H54 (cell line): ENCODE measurements around the gene OTOA.
"Not testable (repeated sequence)": the region's sequence is repeated elsewhere in the genome, so short reads cannot be mapped to it uniquely, and the experiment has no call there.

Source experiments
- DNase-seq: peaks from one replicate; pipeline ENCODE4 v3.0.0; 2011; ENCODE audit warnings: low spot score, mixed read lengths; ENCODE audit not compliant: insufficient read length
- FAIRE-seq: peaks from 3 replicates; lab custom pipeline; 2011; peaks lifted over from hg19 to GRCh38; lab: Jason Lieb, UNC

Gene OTOA

GRCh38 chr16:21772547-21773206 is 108.9 kb downstream of the OTOA start:
- FAIRE-seq, DNase-seq: not testable (repeated sequence)

- FAIRE-seq, DNase-seq: not testable (repeated sequence)
These were observed 109.4 kb downstream of the OTOA start for GRCh38 chr16:21773207-21773553.

GRCh38 chr16:21780525-21780924 is 116.8 kb downstream of the OTOA start:
- not testable (repeated sequence) for FAIRE-seq

GRCh38 chr16:21790506-21790905 is 126.7 kb downstream of the OTOA start:
- peak; percentile 98 for FAIRE-seq

More at GRCh38 chr16:21780525-21780924, 116.8 kb downstream of the OTOA start:
- not testable (repeated sequence) for DNase-seq

GRCh38 chr16:21793310-21793709 is 129.5 kb downstream of the OTOA start:
- FAIRE-seq, DNase-seq: not testable (repeated sequence)

More at GRCh38 chr16:21790506-21790905, 126.7 kb downstream of the OTOA start:
- DNase-seq: not testable (repeated sequence)

GRCh38 chr16:21798601-21799000 is 134.8 kb downstream of the OTOA start:
- not testable (repeated sequence) for FAIRE-seq

GRCh38 chr16:21801538-21802374 is 138.0 kb downstream of the OTOA start:
- peak; percentile 20 for FAIRE-seq
- DNase-seq: not testable (repeated sequence)

More at GRCh38 chr16:21798601-21799000, 134.8 kb downstream of the OTOA start:
- DNase-seq: not testable (repeated sequence)

GRCh38 chr16:21802375-21802663 is 138.6 kb downstream of the OTOA start:
- FAIRE-seq: peak; percentile 75
- DNase-seq: not testable (repeated sequence)
